ENCODE measurements around the gene MOB1B.

GRCh38 chr4:70994387-70995099 is 92.4 kb downstream of the MOB1B start:
- no peak for TF ChIP-seq CTCF (IDR thresholded peaks at IDR 0.05)
- no peak for TF ChIP-seq POLR2A (IDR thresholded peaks at IDR 0.05)

Measured in body of pancreas (tissue), 4 donors.